NB4 (cell line): Measurements from ENCODE around the gene IL10RA.

ENCODE experiments used
- POLR2A ChIP-seq: IDR thresholded peaks from 2 replicates; pipeline ENCODE4 v1.6.1; 2011; ENCODE audit warnings: mild to moderate bottlenecking; ENCODE audit not compliant: insufficient read length; ENCODE audit errors: extremely low read depth
- TF ChIP-seq, protein P1 (sequence below): IDR thresholded peaks from one replicate; pipeline ENCODE4 v1.5.1; 2012; ENCODE audit warnings: low read depth, low read length

DNA sequence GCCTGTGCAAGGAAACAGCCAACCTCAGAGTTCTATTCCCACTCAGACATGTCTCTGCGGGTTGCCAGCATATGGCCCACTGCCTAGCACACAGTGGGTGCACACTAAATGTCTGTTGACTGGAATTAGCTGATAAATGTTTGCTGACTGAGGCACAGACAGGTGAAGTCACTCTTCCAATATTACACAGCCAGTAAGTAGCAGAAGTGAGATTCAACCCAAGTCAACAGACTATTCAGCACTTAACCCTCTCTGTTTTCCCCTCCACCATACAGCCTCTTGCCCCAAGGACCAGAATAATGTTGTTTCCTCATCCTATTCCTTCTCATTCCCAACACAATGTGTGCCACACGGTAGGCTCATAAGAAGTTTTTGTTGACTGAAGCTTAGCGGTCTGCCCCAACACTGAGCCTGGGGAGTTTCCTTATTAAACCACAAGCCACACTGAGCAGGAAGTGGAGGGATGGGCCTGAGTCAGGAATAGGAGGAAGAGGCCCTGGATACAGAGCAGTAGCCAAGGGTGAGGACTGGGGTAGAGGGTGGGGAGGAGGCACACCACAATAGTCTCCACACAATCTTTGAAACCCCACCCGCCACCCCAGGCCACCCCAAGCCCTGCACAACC lies 15.7 kb upstream of the IL10RA start:
- TF ChIP-seq POLR2A, result no peak
- TF ChIP-seq, protein P1, sequence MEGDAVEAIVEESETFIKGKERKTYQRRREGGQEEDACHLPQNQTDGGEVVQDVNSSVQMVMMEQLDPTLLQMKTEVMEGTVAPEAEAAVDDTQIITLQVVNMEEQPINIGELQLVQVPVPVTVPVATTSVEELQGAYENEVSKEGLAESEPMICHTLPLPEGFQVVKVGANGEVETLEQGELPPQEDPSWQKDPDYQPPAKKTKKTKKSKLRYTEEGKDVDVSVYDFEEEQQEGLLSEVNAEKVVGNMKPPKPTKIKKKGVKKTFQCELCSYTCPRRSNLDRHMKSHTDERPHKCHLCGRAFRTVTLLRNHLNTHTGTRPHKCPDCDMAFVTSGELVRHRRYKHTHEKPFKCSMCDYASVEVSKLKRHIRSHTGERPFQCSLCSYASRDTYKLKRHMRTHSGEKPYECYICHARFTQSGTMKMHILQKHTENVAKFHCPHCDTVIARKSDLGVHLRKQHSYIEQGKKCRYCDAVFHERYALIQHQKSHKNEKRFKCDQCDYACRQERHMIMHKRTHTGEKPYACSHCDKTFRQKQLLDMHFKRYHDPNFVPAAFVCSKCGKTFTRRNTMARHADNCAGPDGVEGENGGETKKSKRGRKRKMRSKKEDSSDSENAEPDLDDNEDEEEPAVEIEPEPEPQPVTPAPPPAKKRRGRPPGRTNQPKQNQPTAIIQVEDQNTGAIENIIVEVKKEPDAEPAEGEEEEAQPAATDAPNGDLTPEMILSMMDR, result no peak
